HG02840 (cell line): ENCODE data around the gene SPEG.
A peak's percentile ranks its signal among the peaks of the same experiment; 100 is the strongest.

Experiments
- ATAC-seq: cut with Tn5 transposase; IDR thresholded peaks from one replicate; pipeline ENCODE4 v1.9.1; 2021; ENCODE audit warnings: mild to moderate bottlenecking, moderate library complexity, moderate number of reproducible peaks; ENCODE audit not compliant: unreplicated experiment, low FRiP score

Gene SPEG

DNA sequence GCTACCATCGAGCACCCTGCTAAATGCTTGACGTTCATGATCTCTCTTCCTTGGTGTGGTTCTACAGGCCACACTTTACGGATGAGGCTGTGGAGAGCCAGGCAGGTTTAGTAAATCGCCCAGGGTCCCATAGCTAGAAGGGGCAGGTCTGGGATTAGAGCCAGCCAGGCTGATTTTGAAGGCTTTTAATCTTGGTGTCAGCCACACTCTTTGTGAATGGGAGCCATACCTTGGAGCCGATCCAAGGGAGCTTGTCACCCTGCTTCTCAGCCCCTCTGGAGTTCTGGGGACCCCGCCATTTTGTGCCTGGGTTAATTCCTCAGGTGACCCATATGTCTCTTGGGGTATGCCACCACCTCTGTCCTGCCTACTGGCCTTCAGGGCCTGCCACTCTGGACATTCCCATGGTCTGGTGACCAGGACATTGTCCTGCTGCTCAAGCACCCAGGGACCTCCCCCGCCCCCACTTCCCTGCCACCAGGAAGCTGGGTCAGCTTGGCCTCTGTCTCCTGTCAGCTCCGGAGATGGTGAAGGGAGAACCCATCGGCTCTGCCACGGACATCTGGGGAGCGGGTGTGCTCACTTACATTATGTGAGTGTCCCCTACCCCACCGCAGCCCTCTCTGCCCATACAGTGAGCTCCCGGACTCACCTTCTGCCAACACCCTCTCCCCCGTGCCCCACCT, 56.8 kb downstream of the SPEG start:
- ATAC-seq: no peak

DNA sequence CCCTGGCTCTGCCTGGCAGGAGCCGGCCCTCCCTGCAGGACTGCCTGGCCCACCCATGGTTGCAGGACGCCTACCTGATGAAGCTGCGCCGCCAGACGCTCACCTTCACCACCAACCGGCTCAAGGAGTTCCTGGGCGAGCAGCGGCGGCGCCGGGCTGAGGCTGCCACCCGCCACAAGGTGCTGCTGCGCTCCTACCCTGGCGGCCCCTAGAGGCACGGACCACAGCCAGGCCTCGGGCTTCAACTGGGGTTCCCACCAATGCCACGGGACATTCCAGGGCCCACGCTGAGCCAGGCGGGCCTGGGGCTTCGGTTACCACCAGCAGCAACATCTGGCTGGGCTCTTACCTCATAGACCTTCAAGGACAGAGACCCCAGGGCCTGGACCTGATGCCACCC, 57.9 kb downstream of the SPEG start:
- no peak for ATAC-seq

- no peak for ATAC-seq
Observed at GRCh38 chr2:219493086-219493485, 58.4 kb downstream of the SPEG start.

DNA sequence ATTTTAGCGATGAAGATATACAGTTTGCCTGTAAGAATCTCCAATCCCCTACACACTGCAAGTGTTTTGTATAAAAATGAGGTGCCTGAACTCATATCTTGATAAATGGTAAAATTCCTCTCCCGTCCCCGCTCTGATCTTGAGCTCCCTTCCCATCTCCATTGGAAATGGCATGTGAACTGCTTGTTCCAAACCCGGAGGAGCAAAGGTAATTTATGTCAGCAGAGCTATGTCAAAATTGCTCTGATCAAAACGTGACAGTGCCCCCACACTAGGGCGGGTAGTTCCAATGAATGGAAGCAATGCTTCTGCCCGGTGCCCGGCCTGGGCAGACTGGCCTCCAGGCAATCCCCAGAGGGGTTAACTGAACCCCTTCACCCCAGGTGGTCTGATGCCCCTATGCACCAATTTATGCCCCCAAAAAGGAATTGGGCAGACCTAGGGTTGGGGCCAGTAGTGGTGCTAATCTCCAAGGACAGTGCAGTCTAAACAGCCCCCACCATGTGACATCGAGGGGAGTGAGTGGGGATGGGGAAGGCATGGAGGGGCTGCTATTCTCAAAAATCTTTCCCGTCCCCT, 60.4 kb downstream of the SPEG start:
- ATAC-seq: no peak

- no peak for ATAC-seq
Observed at GRCh38 chr2:219495531-219496122, 61.0 kb downstream of the SPEG start.

GRCh38 chr2:219496247-219496824, 61.7 kb downstream of the SPEG start:
- no peak for ATAC-seq

- ATAC-seq: no peak
Observed at GRCh38 chr2:219496825-219497494, 62.3 kb downstream of the SPEG start.

- ATAC-seq: peak; percentile 19
Observed at GRCh38 chr2:219497495-219498279, 63.0 kb downstream of the SPEG start.

DNA sequence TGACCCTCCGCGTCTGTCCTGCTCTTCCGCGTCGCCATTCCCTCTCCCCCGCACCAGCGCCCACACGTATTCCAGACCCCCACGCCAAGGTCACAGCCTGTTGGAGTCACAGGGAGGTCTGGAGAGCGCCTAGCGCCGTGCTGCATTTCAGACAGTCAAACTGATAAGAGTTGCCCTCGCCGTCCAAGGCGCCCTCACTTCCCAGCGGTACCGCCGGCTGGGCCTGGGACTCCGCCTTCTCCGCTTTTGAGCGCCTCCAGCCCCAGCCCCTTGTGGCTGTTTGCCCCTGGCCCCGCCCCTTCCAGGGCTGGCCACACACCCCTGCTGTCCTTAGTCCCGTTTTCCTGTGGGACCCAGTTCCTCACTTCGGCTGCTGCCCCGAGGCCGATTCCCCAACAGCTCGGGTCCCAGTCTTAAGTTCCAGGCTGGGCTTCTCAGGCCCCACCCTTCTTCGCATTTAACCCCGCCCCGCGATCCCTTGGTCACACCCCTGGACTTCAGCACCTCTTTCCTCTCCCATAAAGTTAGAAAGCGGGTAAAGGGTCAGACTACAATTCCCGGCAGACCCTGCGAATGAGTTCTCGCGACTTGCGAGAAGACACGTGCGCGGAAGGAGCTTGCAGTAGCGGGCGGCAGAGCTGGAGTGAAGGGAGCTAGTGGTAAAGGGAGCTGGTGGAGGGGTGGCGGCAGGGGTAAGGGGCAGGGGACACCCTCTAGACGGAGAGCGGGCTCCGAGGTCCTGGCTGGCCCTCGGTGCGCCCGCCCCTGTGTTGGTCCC, 63.8 kb downstream of the SPEG start, which contains the start of gene GMPPA:
TSS of gene GMPPA (plus strand) at position 612 of the 778 bp plus-strand sequence. CDS start 1,085 bp downstream, outside the sequence.
- peak; percentile 95 for ATAC-seq

DNA sequence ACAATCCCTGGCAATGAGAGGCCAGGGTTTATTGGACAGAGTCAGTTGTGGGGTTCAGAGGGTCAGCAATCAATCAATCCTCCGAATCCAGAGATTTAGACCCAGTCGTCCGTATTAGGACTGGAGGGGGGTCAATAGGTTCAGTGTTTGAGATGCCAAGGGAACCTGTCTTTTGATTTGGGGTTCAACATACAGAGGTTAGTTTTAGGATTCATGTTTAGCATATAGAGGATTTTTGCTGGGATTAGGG, 64.3 kb downstream of the SPEG start:
- ATAC-seq: no peak

GRCh38 chr2:219499555-219499954, 64.9 kb downstream of the SPEG start:
- ATAC-seq: no peak

GRCh38 chr2:219500135-219500534, 65.5 kb downstream of the SPEG start:
- ATAC-seq: no peak

DNA sequence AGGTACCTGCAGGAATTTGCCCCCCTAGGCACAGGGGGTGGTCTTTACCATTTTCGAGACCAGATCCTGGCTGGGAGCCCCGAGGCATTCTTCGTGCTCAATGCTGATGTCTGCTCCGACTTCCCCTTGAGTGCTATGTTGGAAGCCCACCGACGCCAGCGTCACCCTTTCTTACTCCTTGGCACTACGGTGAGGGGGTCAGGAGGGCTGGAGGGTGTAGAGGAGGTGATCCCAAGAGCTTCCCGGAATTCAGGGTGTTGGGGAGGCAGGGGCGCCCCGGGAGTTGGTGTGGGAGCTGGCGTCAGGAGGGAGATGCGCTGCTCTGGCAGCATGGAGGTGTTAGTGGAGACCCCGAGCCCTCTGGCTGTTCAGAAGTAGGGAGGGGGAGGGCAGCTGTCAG, 67.2 kb downstream of the SPEG start:
- no peak for ATAC-seq

GRCh38 chr2:219502618-219503017, 68.0 kb downstream of the SPEG start:
- ATAC-seq: no peak

GRCh38 chr2:219505585-219505984, 70.9 kb downstream of the SPEG start:
- no peak for ATAC-seq

DNA sequence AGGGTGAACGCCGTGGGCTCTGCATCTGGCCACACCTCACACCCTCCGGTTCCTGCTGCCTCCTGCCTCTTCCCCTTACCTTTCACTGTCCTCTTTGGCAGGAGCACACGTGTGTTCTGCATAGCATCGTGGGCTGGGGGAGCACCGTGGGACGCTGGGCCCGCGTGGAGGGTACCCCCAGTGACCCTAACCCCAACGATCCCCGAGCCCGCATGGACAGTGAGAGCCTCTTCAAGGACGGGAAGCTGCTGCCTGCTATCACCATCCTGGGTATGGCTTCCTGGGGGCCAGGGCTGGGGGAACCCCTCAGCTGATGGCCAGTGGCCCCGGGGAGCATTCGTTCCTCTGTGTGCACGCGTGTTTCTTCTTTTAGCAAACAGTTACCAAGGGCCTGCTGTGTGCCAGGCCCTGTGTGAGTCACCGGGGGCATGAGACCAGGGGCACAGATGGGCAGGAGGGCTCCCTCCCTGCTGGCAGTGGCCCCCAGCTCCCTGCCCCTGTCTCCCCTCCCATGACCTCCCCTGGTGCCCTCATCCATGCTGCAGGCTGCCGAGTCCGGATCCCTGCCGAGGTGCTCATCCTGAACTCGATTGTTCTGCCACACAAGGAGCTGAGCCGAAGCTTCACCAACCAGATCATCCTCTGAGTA, 71.6 kb downstream of the SPEG start:
- no peak for ATAC-seq

DNA sequence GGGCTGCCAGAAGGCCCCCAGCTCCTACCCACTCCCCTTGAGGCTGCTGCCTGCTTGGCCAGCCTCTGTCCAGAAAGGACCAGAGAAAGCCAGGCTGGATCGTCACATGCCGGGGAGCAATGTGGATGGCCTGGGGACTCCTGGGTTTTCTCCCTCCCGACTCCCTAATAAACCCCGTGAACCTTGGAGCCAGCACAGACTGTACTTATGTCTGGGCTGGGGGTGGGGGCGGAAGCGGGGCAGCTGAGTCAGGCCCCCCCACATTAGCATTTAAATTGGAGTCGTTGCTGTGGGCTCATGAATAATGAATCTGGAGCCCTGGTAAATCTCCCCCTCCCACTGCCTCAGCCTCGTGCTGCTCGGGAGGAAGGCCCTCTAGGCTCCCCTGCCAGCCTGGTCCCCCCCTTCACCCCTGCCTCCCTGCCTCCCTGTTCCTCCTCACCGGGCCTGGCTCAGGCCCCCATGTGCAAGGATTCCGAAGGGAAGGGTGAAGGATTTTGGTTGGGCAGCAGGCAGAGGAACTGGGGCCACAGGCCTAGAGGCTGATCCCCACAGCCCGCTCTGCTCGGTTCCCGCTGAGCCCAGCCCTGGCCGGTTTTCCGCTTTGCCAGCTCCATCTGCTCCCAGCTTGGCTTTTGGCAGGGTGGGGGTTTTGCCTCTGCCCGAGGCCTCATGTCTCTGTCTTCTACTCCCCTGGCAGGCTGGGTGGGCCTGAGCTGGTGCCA, 72.3 kb downstream of the SPEG start:
- ATAC-seq: no peak

GRCh38 chr2:219507581-219508443, 73.2 kb downstream of the SPEG start:
- ATAC-seq: no peak
